Breast epithelium (tissue), 3 donors: ENCODE results near the gene TNFRSF25.

ENCODE experiments used
- POLR2A ChIP-seq: fragments of 450-650 bp; IDR thresholded peaks from one replicate; pipeline ENCODE4 v1.6.1; 2016; ENCODE audit warnings: antibody characterized with exemption, mild to moderate bottlenecking, moderate library complexity
- TF ChIP-seq, protein P1 (sequence below), 3 donors: fragments of 450-650 bp; IDR thresholded peaks; one replicate each; pipeline ENCODE4 v1.5.1; 2016 to 2017; ENCODE audit warnings: antibody characterized with exemption in 3 of 3, mild to moderate bottlenecking in 3 of 3, moderate library complexity in 3 of 3

DNA sequence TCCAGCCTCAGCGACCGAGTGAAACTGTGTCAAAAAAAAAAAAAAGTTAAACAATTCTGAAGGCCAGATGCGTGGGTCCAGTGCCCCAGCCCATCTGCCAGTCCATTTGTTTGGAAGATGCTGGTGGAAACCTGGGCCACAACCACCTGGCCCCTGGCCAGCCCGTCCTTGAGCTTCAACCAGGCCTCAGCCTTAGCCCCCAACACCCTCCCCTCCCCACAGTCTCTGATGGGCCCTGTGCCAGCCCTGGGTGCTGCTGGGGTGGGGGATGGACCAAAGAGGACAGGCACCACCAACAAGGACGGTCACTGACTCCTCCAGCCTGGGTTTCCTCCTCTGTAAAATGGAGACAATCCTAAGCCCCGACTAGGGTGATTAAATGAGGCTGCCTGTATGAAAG lies 45.1 kb upstream of the TNFRSF25 start:
- TF ChIP-seq, protein P1, sequence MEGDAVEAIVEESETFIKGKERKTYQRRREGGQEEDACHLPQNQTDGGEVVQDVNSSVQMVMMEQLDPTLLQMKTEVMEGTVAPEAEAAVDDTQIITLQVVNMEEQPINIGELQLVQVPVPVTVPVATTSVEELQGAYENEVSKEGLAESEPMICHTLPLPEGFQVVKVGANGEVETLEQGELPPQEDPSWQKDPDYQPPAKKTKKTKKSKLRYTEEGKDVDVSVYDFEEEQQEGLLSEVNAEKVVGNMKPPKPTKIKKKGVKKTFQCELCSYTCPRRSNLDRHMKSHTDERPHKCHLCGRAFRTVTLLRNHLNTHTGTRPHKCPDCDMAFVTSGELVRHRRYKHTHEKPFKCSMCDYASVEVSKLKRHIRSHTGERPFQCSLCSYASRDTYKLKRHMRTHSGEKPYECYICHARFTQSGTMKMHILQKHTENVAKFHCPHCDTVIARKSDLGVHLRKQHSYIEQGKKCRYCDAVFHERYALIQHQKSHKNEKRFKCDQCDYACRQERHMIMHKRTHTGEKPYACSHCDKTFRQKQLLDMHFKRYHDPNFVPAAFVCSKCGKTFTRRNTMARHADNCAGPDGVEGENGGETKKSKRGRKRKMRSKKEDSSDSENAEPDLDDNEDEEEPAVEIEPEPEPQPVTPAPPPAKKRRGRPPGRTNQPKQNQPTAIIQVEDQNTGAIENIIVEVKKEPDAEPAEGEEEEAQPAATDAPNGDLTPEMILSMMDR (IDR thresholded peaks at IDR 0.05) = no peak
- no peak for TF ChIP-seq POLR2A
